Activated gamma-delta T cell treated with anti-CD3 and anti-CD28 coated beads, Interleukin-2, amount 50 U/mL, for 16 hours (primary cell): ENCODE results near the gene ABHD3.
"Not testable (repeated sequence)": the region's sequence is repeated elsewhere in the genome, so short reads cannot be mapped to it uniquely, and the experiment has no call there.

Experiments used
- DNase-seq: peaks from one replicate; pipeline ENCODE4 v3.0.0-alpha.2; 2020; ENCODE audit warnings: low read depth

Gene ABHD3

GRCh38 chr18:21703241-21703820 lies 1.2 kb downstream of the ABHD3 start:
- DNase-seq = no peak

- DNase-seq = no peak
These were observed 2.0 kb downstream of the ABHD3 start for GRCh38 chr18:21702602-21703001.

- DNase-seq = no peak
These were observed 3.0 kb downstream of the ABHD3 start for GRCh38 chr18:21701621-21702020.

GRCh38 chr18:21700528-21701075 lies 4.0 kb downstream of the ABHD3 start:
- DNase-seq = no peak

GRCh38 chr18:21693322-21693721 lies 11.3 kb downstream of the ABHD3 start:
- no peak for DNase-seq

- DNase-seq = no peak
These were observed 14.8 kb downstream of the ABHD3 start for GRCh38 chr18:21689736-21690135.

- no peak for DNase-seq
These were observed 18.1 kb downstream of the ABHD3 start for GRCh38 chr18:21686282-21687105.

- DNase-seq = not testable (repeated sequence)
These were observed 19.0 kb downstream of the ABHD3 start for GRCh38 chr18:21685556-21685981.

- DNase-seq = no peak
These were observed 19.8 kb downstream of the ABHD3 start for GRCh38 chr18:21684731-21685130.

GRCh38 chr18:21682371-21683051 lies 22.1 kb downstream of the ABHD3 start:
- DNase-seq = no peak

- no peak for DNase-seq
These were observed 24.4 kb downstream of the ABHD3 start for GRCh38 chr18:21680161-21680560.

GRCh38 chr18:21678859-21679258 lies 25.7 kb downstream of the ABHD3 start:
- no peak for DNase-seq

- DNase-seq = not testable (repeated sequence)
These were observed 29.2 kb downstream of the ABHD3 start for GRCh38 chr18:21675354-21675753.

GRCh38 chr18:21672521-21673267 lies 31.9 kb downstream of the ABHD3 start:
- no peak for DNase-seq

GRCh38 chr18:21669736-21670285 lies 34.8 kb downstream of the ABHD3 start:
- DNase-seq = no peak

GRCh38 chr18:21664069-21664468 lies 40.5 kb downstream of the ABHD3 start:
- no peak for DNase-seq

- no peak for DNase-seq
These were observed 41.0 kb downstream of the ABHD3 start for GRCh38 chr18:21663578-21663977.

GRCh38 chr18:21662581-21662980 lies 42.0 kb downstream of the ABHD3 start:
- DNase-seq = no peak

GRCh38 chr18:21660078-21660477 lies 44.5 kb downstream of the ABHD3 start:
- DNase-seq = no peak

GRCh38 chr18:21656402-21656801 lies 48.2 kb downstream of the ABHD3 start:
- no peak for DNase-seq

- no peak for DNase-seq
These were observed 51.2 kb downstream of the ABHD3 start for GRCh38 chr18:21653361-21653760.

- no peak for DNase-seq
These were observed 52.5 kb downstream of the ABHD3 start for GRCh38 chr18:21652073-21652472.
